Neuronal stem cell (in vitro differentiated cells): Measurements from ENCODE around the gene CELF3.
"Not testable (repeated sequence)": the region's sequence is repeated elsewhere in the genome, so short reads cannot be mapped to it uniquely, and the experiment has no call there.

Experiments used
- DNase-seq: peaks from one replicate; pipeline ENCODE4 v3.0.0-alpha.2; 2013; ENCODE audit warnings: low spot score
- H2AFZ ChIP-seq: one replicate; pipeline ENCODE4 v1.6.1; 2013; ENCODE audit warnings: mild to moderate bottlenecking, low read length, inconsistent platforms
- H2AK5ac ChIP-seq: 2 replicates; pipeline ENCODE4 v1.6.1; 2013; ENCODE audit warnings: low read depth, mild to moderate bottlenecking, inconsistent platforms, low read length, moderate library complexity, mixed read lengths
- H2BK120ac ChIP-seq: 2 replicates; pipeline ENCODE4 v1.6.1; 2013; ENCODE audit warnings: low read depth, mild to moderate bottlenecking, inconsistent platforms, low read length, moderate library complexity, mixed read lengths
- H2BK12ac ChIP-seq: one replicate; pipeline ENCODE4 v1.6.1; 2013; ENCODE audit warnings: low read length, inconsistent platforms
- H2BK15ac ChIP-seq: 2 replicates; pipeline ENCODE4 v1.6.1; 2013; ENCODE audit warnings: mild to moderate bottlenecking, low read length, inconsistent platforms, mixed read lengths
- H2BK5ac ChIP-seq: one replicate; pipeline ENCODE4 v1.6.1; 2013; ENCODE audit warnings: inconsistent platforms, mild to moderate bottlenecking, low read length, moderate library complexity
- H3K14ac ChIP-seq: one replicate; pipeline ENCODE4 v1.6.1; 2013; ENCODE audit warnings: low read length, inconsistent platforms
- H3K18ac ChIP-seq: 2 replicates; pipeline ENCODE4 v1.6.1; 2013; ENCODE audit warnings: low read length, inconsistent platforms
- H3K23ac ChIP-seq: 2 replicates; pipeline ENCODE4 v1.6.1; 2013; ENCODE audit warnings: low read depth, mild to moderate bottlenecking, mixed read lengths, low read length, inconsistent platforms; ENCODE audit not compliant: poor library complexity
- H3K27ac ChIP-seq: replicated peaks from 3 replicates; pipeline ENCODE4 v1.5.1; 2013; ENCODE audit warnings: low read length, inconsistent platforms
- H3K27me3 ChIP-seq, 3 experiments: 2 replicates each; pipeline ENCODE4 v1.6.1; 2013; ENCODE audit warnings: low read length in 3 of 3, mild to moderate bottlenecking in 2 of 3, inconsistent platforms in 1 of 3, low read depth in 1 of 3, mixed read lengths in 1 of 3, moderate library complexity in 1 of 3; ENCODE audit not compliant: control insufficient read depth in 3 of 3, insufficient read depth in 3 of 3
- H3K36me3 ChIP-seq, 2 donors: replicated peaks in 1 of 2; 2 replicates each; pipeline ENCODE4 v1.6.1; 2013; ENCODE audit warnings: low read length in 2 of 2; ENCODE audit not compliant: control insufficient read depth in 2 of 2, insufficient read depth in 2 of 2
- H3K4ac ChIP-seq: 2 replicates; pipeline ENCODE4 v1.6.1; 2013; ENCODE audit warnings: inconsistent platforms, mild to moderate bottlenecking, low read length, moderate library complexity
- H3K4me1 ChIP-seq, 2 donors: 1 replicate in 1 of 2; 2 replicates in 1 of 2; pipeline ENCODE4 v1.6.1; 2013; ENCODE audit warnings: low read length in 2 of 2, low read depth in 1 of 2; ENCODE audit not compliant: control insufficient read depth in 2 of 2, insufficient read depth in 1 of 2
- H3K4me2 ChIP-seq: one replicate; pipeline ENCODE4 v1.6.1; 2013; ENCODE audit warnings: mild to moderate bottlenecking, low read length, inconsistent platforms; ENCODE audit not compliant: insufficient read depth, poor library complexity, severe bottlenecking
- H3K4me3 ChIP-seq, 2 donors: 2 replicates each; pipeline ENCODE4 v1.5.1; 2013; ENCODE audit warnings: low read length in 2 of 2, mild to moderate bottlenecking in 2 of 2, inconsistent platforms in 1 of 2, moderate library complexity in 1 of 2
- H3K79me1 ChIP-seq: one replicate; pipeline ENCODE4 v1.6.1; 2013; ENCODE audit warnings: low read depth, mild to moderate bottlenecking, inconsistent platforms, low read length, moderate library complexity
- H3K9ac ChIP-seq: one replicate; pipeline ENCODE4 v1.6.1; 2013; ENCODE audit warnings: mild to moderate bottlenecking, low read depth, low read length, inconsistent platforms; ENCODE audit not compliant: poor library complexity
- H3K9me3 ChIP-seq, 2 donors: replicated peaks in 1 of 2; 2 replicates each; pipeline versions ENCODE3 to v1.6.1; 2013; ENCODE audit warnings: low read length in 2 of 2, mild to moderate bottlenecking in 2 of 2, inconsistent platforms in 1 of 2, low read depth in 1 of 2, mixed read lengths in 1 of 2, moderate library complexity in 1 of 2; ENCODE audit not compliant: control insufficient read depth in 2 of 2, insufficient read depth in 1 of 2
- H4K8ac ChIP-seq: one replicate; pipeline ENCODE4 v1.6.1; 2013; ENCODE audit warnings: low read depth, mild to moderate bottlenecking, inconsistent platforms, low read length, moderate library complexity
- H4K91ac ChIP-seq: one replicate; pipeline ENCODE4 v1.6.1; 2013; ENCODE audit warnings: low read length, low read depth, mild to moderate bottlenecking, inconsistent platforms; ENCODE audit not compliant: poor library complexity
- WGBS, 2 donors: extraction: QIAGEN DNeasy Blood & Tissue Kit; methylation state at CpG; one replicate each; pipeline ENCODE4 v1.1.7; 2013; ENCODE audit warnings: missing lambda C conversion rate in 2 of 2, mixed read lengths in 1 of 2; ENCODE audit not compliant: insufficient read length in 2 of 2, insufficient replicate concordance in 1 of 2; ENCODE audit errors: extremely low coverage in 2 of 2; 5-methylcytosine and 5-hydroxymethylcytosine counted together

CELF3 gene

DNA sequence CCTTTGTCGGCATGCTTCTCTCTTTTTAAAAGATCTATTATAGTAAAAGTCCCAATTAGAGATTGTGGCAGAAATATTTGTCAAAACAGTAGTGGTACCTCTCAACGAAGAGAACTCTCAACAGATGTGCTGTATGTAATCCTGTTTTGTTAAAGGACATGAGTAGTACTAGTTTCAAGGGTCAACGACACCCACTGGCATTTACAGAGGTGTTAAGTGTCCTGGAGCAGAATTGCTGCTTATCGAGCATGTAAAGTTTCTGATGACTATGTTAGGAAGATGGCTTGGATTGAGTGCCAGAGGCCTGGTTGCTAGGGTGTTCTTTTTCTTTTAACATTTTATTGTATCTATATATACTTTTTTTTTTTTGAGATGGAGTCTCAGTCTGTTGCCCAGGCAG is 27.1 kb downstream of the CELF3 start:
- Histone ChIP-seq H3K4ac (no peak overlapping the region), H3K27ac (no peak overlapping the region), H2BK15ac (no peak overlapping the region), H3K36me3 (peaks cover 11 to 51% of the 10 kb centered on the region in 2 donors), H2AK5ac (no peak overlapping the region), H2BK12ac (no peak overlapping the region), H2BK5ac (no peak overlapping the region), H2BK120ac (no peak overlapping the region), H3K18ac (no peak overlapping the region), H4K91ac (no peak overlapping the region), H3K9me3 (no peaks in the 10 kb centered on the region), H3K9ac (no peak overlapping the region), H3K27me3 (no peaks in the 10 kb centered on the region), H2AFZ (no peak overlapping the region), H3K23ac (no peak overlapping the region), H3K4me2 (no peak overlapping the region), H3K4me1 (no peaks in the 10 kb centered on the region), H3K4me3 (no peak overlapping the region), H3K79me1 (no peaks in the 10 kb centered on the region), H4K8ac (no peak overlapping the region), H3K14ac (no peak overlapping the region)
- no peak for DNase-seq
- WGBS, 2 donors = no CpG with 5 or more reads among the region's 4 CpGs

DNA sequence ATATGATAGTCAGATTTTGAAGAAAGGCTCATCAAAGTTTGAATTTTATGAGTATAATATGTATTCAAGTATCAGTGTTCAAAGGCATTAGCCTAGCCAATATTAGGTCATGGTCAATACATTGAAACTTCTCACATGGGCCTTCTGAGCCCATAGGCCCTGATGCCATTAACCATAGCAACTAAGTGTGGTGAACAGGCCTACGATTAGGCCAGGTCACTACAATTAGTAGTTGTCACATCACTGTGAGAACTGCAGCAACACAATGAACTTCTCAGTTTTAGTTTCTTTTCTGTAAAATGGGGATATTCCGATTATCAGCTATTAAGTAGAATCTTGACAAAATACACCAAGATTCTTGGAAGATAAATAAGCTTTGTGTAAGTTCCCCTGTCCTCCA is 30.0 kb downstream of the CELF3 start:
- no peak overlapping the region for H3K27ac ChIP-seq
- no peak overlapping the region for H2BK5ac ChIP-seq
- no peak overlapping the region for H3K4me2 ChIP-seq
- no peak overlapping the region for H4K91ac ChIP-seq
- H3K4me3 ChIP-seq = no peak overlapping the region
- H3K4me1 ChIP-seq = no peaks in the 10 kb centered on the region
- no peak overlapping the region for H2AFZ ChIP-seq
- no peak overlapping the region for H2BK12ac ChIP-seq
- H3K9ac ChIP-seq = no peak overlapping the region
- no peak overlapping the region for H2AK5ac ChIP-seq
- peaks cover 0 to 54% of the 10 kb centered on the region in 2 donors for H3K36me3 ChIP-seq
- no peaks in the 10 kb centered on the region for H3K9me3 ChIP-seq
- DNase-seq = no peak
- no peak overlapping the region for H3K23ac ChIP-seq
- no peak overlapping the region for H3K14ac ChIP-seq
- H3K79me1 ChIP-seq = no peaks in the 10 kb centered on the region
- H3K27me3 ChIP-seq = no peaks in the 10 kb centered on the region
- no peak overlapping the region for H3K18ac ChIP-seq
- no peak overlapping the region for H2BK15ac ChIP-seq
- no peak overlapping the region for H2BK120ac ChIP-seq
- WGBS, 2 donors = no CpG with 5 or more reads among the region's 2 CpGs
- no peak overlapping the region for H3K4ac ChIP-seq
- H4K8ac ChIP-seq = no peak overlapping the region

DNA sequence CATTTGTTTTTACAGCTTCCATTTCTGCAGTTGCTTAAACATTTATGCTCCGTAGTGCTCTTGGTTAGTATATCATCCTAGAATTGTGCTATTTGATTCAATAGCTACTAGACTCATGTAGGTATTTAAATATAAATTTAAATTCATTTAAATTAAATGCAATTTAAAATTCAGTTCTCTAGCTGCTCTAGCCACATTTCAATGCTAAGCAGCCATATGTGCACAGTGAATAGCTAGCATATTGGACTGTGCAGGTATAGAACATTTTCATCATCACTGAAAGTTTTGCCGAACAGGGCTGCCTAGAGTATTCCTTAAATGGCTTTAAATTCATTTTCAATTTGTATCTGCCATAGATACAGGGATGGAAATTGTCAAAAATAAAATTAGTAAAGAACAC is 32.5 kb downstream of the CELF3 start:
- H3K4me1 ChIP-seq = no peaks in the 10 kb centered on the region
- H4K91ac ChIP-seq = no peak overlapping the region
- no peak overlapping the region for H3K4me3 ChIP-seq
- no peak overlapping the region for H2BK5ac ChIP-seq
- no peak overlapping the region for H3K23ac ChIP-seq
- no peak overlapping the region for H2BK120ac ChIP-seq
- H3K4me2 ChIP-seq = no peak overlapping the region
- no peaks in the 10 kb centered on the region for H3K9me3 ChIP-seq
- no peak overlapping the region for H3K14ac ChIP-seq
- no peak overlapping the region for H2AK5ac ChIP-seq
- no peaks in the 10 kb centered on the region for H3K79me1 ChIP-seq
- H2BK12ac ChIP-seq = no peak overlapping the region
- no peak overlapping the region for H2BK15ac ChIP-seq
- peaks cover 0 to 70% of the 10 kb centered on the region in 2 donors for H3K36me3 ChIP-seq
- H3K27me3 ChIP-seq = no peaks in the 10 kb centered on the region
- H3K4ac ChIP-seq = no peak overlapping the region
- H3K27ac ChIP-seq = no peak overlapping the region
- H4K8ac ChIP-seq = no peak overlapping the region
- H2AFZ ChIP-seq = no peak overlapping the region
- no peak overlapping the region for H3K18ac ChIP-seq
- no peak overlapping the region for H3K9ac ChIP-seq
- no peak for DNase-seq
- no CpG with 5 or more reads among the region's 2 CpGs for WGBS, 2 donors

DNA sequence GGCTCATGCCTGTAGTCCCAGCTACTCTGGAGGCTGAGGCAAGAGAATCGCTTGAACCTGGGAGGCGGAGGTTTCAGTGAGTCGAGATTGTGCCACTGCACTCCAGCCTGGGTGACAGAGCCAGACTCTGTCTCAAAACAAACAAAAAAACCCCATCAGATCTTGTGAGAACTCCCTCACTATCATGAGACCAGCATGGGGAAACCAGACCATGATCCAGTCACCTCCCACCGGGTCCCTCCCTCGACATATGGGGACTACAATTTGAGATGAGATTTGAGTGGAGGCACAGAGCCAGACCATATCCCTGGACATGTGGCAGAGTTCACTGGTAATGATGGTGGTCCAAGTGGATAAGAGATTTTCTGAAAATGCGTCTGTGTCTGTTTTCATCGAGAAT is 33.7 kb downstream of the CELF3 start:
- not testable (repeated sequence) for H3K4me3 ChIP-seq, H2BK120ac ChIP-seq, H3K9me3 ChIP-seq, H3K18ac ChIP-seq, H3K4me2 ChIP-seq, H3K9ac ChIP-seq, H4K91ac ChIP-seq, H3K79me1 ChIP-seq, H3K4ac ChIP-seq, H3K27me3 ChIP-seq, H2AFZ ChIP-seq, H2AK5ac ChIP-seq, H3K23ac ChIP-seq, H3K27ac ChIP-seq, DNase-seq, H2BK5ac ChIP-seq, H2BK15ac ChIP-seq, H4K8ac ChIP-seq, H3K4me1 ChIP-seq, H2BK12ac ChIP-seq, H3K14ac ChIP-seq
- peaks cover 0 to 80% of the 10 kb centered on the region in 2 donors for H3K36me3 ChIP-seq
- WGBS, 2 donors = no CpG with 5 or more reads among the region's 7 CpGs
